Endothelial cell of umbilical vein (primary cell): ENCODE results near the gene OPTN. TPM values are rescaled to one million over a fixed set of nuclear protein-coding genes. Genes with fewer than 3 reads are reported as not detected.
A peak's percentile ranks its signal among the peaks of the same experiment; 100 is the strongest.

Experiments
- BruUV-seq: library from RNA; stranded (reverse); fragments of 400-500 nt; replicated peaks from 2 replicates; lab custom pipeline; 2021; lab: Mats Ljungman, UMichigan
- CTCF ChIA-PET: fragments of 300-600, 350-600 bp; sonication (Branson Sonifier 250); formaldehyde crosslinking; loops from one replicate; lab custom pipeline; 2021; ENCODE audit warnings: antibody characterized with exemption, inconsistent platforms; lab: Charles Lee
- POLR2A ChIA-PET: fragments of 300-600, 350-600 bp; sonication (Branson Sonifier 250); formaldehyde crosslinking; loops from one replicate; lab custom pipeline; 2021; ENCODE audit warnings: antibody characterized with exemption, inconsistent platforms; lab: Charles Lee
- DNase-seq: peaks from one replicate; pipeline ENCODE4 v3.0.0-alpha.2; 2011; ENCODE audit warnings: low read depth, low spot score
- FAIRE-seq: peaks from 2 replicates; lab custom pipeline; 2011; peaks lifted over from hg19 to GRCh38; lab: Jason Lieb, UNC
- H2AFZ ChIP-seq: 2 replicates; pipeline ENCODE4 v1.6.0; 2012; ENCODE audit warnings: low read depth, low read length, control low read depth, inconsistent platforms
- H3K27ac ChIP-seq: 2 replicates; pipeline ENCODE4 v1.5.1; 2011; ENCODE audit warnings: low read depth, mild to moderate bottlenecking, control low read depth, low read length, moderate library complexity; ENCODE audit not compliant: insufficient read depth
- H3K27me3 ChIP-seq, 2 experiments: 2 replicates each; pipeline versions ENCODE4 v1.6.0 to v1.6.1; 2011; ENCODE audit warnings: low read length in 2 of 2, mixed read lengths in 1 of 2; ENCODE audit not compliant: control insufficient read depth in 2 of 2, insufficient read depth in 2 of 2
- H3K36me3 ChIP-seq, 2 experiments: 2 replicates in 1 of 2; 3 replicates in 1 of 2; pipeline ENCODE4 v1.5.1; 2011; ENCODE audit warnings: low read length in 2 of 2, mild to moderate bottlenecking in 1 of 2, moderate library complexity in 1 of 2; ENCODE audit not compliant: control insufficient read depth in 2 of 2, insufficient read depth in 2 of 2; ENCODE audit errors: extremely low read depth in 1 of 2
- H3K4me1 ChIP-seq: 3 replicates; pipeline ENCODE4 v1.5.1; 2011; ENCODE audit warnings: mild to moderate bottlenecking, low read length; ENCODE audit not compliant: control insufficient read depth, insufficient read depth; ENCODE audit errors: extremely low read depth
- H3K4me2 ChIP-seq: 2 replicates; pipeline ENCODE4 v1.6.1; 2011; ENCODE audit warnings: low read length, control low read depth, mixed read lengths; ENCODE audit not compliant: insufficient read depth
- H3K4me3 ChIP-seq, 3 experiments: fragments of 200-600 bp in 1 of 3; sonication (generic), shearing (Covaris generic) in 1 of 3; replicated peaks in 1 of 3; 2 replicates each; pipeline ENCODE4 v1.5.1; 2011 to 2016; ENCODE audit warnings: control low read depth in 3 of 3, low read length in 3 of 3, mild to moderate bottlenecking in 2 of 3, inconsistent platforms in 1 of 3, low read depth in 1 of 3, moderate library complexity in 1 of 3; ENCODE audit not compliant: insufficient read depth in 1 of 3
- H3K79me2 ChIP-seq: 2 replicates; pipeline ENCODE4 v1.6.0; 2012; ENCODE audit warnings: low read length, inconsistent platforms; ENCODE audit not compliant: control insufficient read depth, insufficient read depth
- H3K9ac ChIP-seq: replicated peaks from 2 replicates; pipeline ENCODE3; 2011; ENCODE audit warnings: low read length, control low read depth; ENCODE audit not compliant: insufficient read depth; ENCODE audit errors: extremely low read depth
- H3K9me1 ChIP-seq: replicated peaks from 3 replicates; pipeline ENCODE4 v1.6.0; 2011; ENCODE audit warnings: mild to moderate bottlenecking, low read length; ENCODE audit not compliant: control insufficient read depth, insufficient read depth; ENCODE audit errors: extremely low read depth
- H3K9me3 ChIP-seq: replicated peaks from 2 replicates; pipeline ENCODE4 v1.5.1; 2012; ENCODE audit warnings: low read length, inconsistent platforms; ENCODE audit not compliant: control insufficient read depth, insufficient read depth
- H4K20me1 ChIP-seq: replicated peaks from 2 replicates; pipeline ENCODE3; 2011; ENCODE audit warnings: mild to moderate bottlenecking, low read length; ENCODE audit not compliant: control insufficient read depth, insufficient read depth; ENCODE audit errors: extremely low read depth
- CTCF ChIP-seq, 2 donors: IDR thresholded peaks; 1 replicate in 1 of 2; 2 replicates in 1 of 2; pipeline ENCODE4 v1.5.1; 2011; ENCODE audit warnings: low read length in 2 of 2, mild to moderate bottlenecking in 2 of 2, moderate library complexity in 2 of 2, control low read depth in 1 of 2, inconsistent platforms in 1 of 2, low read depth in 1 of 2; ENCODE audit not compliant: insufficient read depth in 1 of 2; ENCODE audit errors: extremely low read depth in 1 of 2
- EZH2 ChIP-seq: IDR thresholded peaks from 2 replicates; pipeline ENCODE4 v1.6.1; 2012; ENCODE audit warnings: borderline replicate concordance, low read depth, mild to moderate bottlenecking, moderate library complexity, low read length, inconsistent platforms; ENCODE audit not compliant: severe bottlenecking
- FOS ChIP-seq: IDR thresholded peaks from 2 replicates; pipeline ENCODE4 v1.6.1; 2011; ENCODE audit warnings: mild to moderate bottlenecking, low read length, moderate library complexity, borderline replicate concordance; ENCODE audit not compliant: insufficient read depth
- GATA2 ChIP-seq: IDR thresholded peaks from 2 replicates; pipeline ENCODE4 v1.7.0; 2011; ENCODE audit warnings: low read depth, mild to moderate bottlenecking, moderate library complexity, mixed read lengths, low read length; ENCODE audit not compliant: insufficient read length, insufficient read depth
- JUN ChIP-seq: IDR thresholded peaks from 2 replicates; pipeline ENCODE4 v1.6.1; 2011; ENCODE audit warnings: borderline replicate concordance, low read depth; ENCODE audit not compliant: insufficient read length, insufficient read depth
- MAX ChIP-seq: IDR thresholded peaks from 2 replicates; pipeline ENCODE4 v1.6.1; 2011; ENCODE audit not compliant: insufficient read depth, insufficient read length
- MYC ChIP-seq: IDR thresholded peaks from one replicate; pipeline ENCODE4 v1.6.1; 2011; ENCODE audit warnings: mild to moderate bottlenecking, low read depth, low read length
- POLR2A ChIP-seq: IDR thresholded peaks from 2 replicates; pipeline ENCODE4 v1.6.1; 2012; ENCODE audit warnings: low read depth, mild to moderate bottlenecking, control low read depth, low read length
- POLR2AphosphoS5 ChIP-seq: IDR thresholded peaks from 2 replicates; pipeline ENCODE4 v1.6.1; 2012; ENCODE audit warnings: low read depth, mild to moderate bottlenecking, control low read depth, low read length, moderate library complexity; ENCODE audit not compliant: insufficient read depth
- dilution Hi-C: fragments of 300-500 bp; cut with MboI; formaldehyde crosslinking; loops from one replicate; pipeline ENCODE4 v1.15.0; 2019; ENCODE audit warnings: low sequenced_read_pairs; ENCODE audit not compliant: extremely low pct_ligation_motif_present
- intact Hi-C: fragments of 100-400 bp; cut with micrococcal nuclease; formaldehyde crosslinking; loops from one replicate; pipeline ENCODE4 v1.10.0; 2022
- polyA plus RNA-seq, 4 experiments: library from polyadenylated mRNA; depleted of rRNA in 3 of 4; stranded (reverse) in 3 of 4; unstranded in 1 of 4; fragments of >200 nt; gene quantifications; 2 replicates each; pipeline versions ENCODE4 v1.2.1 to v1.2.3, GENCODE V29; 2011 to 2012; ENCODE audit warnings: missing spikeins in 1 of 4
- total RNA-seq: library from RNA; stranded (reverse); gene quantifications from 2 replicates; pipeline ENCODE4 v1.2.3, GENCODE V29; 2021

The OPTN gene
- total and polyA plus RNA-seq, 2 donors (not counting 3 experiments of a cell fraction or from before 2014, with no cell fraction given) = 22.7 to 94.2 TPM

- H3K4me3 ChIP-seq = peak overlapping the region in 1 of 3 experiments; percentile 28
- no peak for DNase-seq
Measured at GRCh38 chr10:13158401-13158800, 58.4 kb downstream of the OPTN start.

More at GRCh38 chr10:13158401-13158800, 58.4 kb downstream of the OPTN start:
- Histone ChIP-seq H3K79me2 (peaks cover 16% of the 10 kb centered on the region), H3K27me3 (no peaks in the 10 kb centered on the region), H3K9ac (peak overlapping the region; percentile 31), H3K36me3 (no peaks in the 10 kb centered on the region), H4K20me1 (no peaks in the 10 kb centered on the region), H2AFZ (peak overlapping the region; percentile 95), H3K27ac (no peak overlapping the region), H3K4me1 (peaks cover 13% of the 10 kb centered on the region), H3K9me3 (no peaks in the 10 kb centered on the region), H3K9me1 (no peaks in the 10 kb centered on the region), H3K4me2 (no peak overlapping the region)
- ChIA-PET CTCF (interaction anchor here (1.0 kb wide), 1 partner anchor 144 kb away, joined by 3 read pairs; no protein-coding TSS in a partner anchor), POLR2A (no interaction called here)
- dilution Hi-C loops = no loop called here
- no TSS peak for BruUV-seq
- intact Hi-C loops = no loop called here
- FAIRE-seq = no peak
- TF ChIP-seq FOS (no peak), CTCF (IDR thresholded peaks at IDR 0.05; ENCODE audit: extremely low read depth in 1 of 2, insufficient read depth in 1 of 2, low read depth in 1 of 2, low read length in 2 of 2) (no peak), MAX (no peak), MYC (no peak), POLR2AphosphoS5 (no peak), POLR2A (no peak), GATA2 (no peak), EZH2 (no peak), JUN (no peak)
